ENCODE results near the gene MICA.
"Not testable (repeated sequence)": the region's sequence is repeated elsewhere in the genome, so short reads cannot be mapped to it uniquely, and the experiment has no call there.

The MICA gene

GRCh38 chr6:31414148-31414770, 10.9 kb downstream of the MICA start:
- not testable (repeated sequence) for DNase-seq (ENCODE audit: low read depth)

GRCh38 chr6:31414771-31415265, 11.4 kb downstream of the MICA start:
- no peak for DNase-seq (ENCODE audit: low read depth)

- no peak for DNase-seq (ENCODE audit: low read depth)
Measured at GRCh38 chr6:31416394-31417014, 13.1 kb downstream of the MICA start.

- DNase-seq (ENCODE audit: low read depth): no peak
Measured at GRCh38 chr6:31418251-31418650, 14.9 kb downstream of the MICA start.

- no peak for DNase-seq (ENCODE audit: low read depth)
Measured at GRCh38 chr6:31419842-31420241, 16.4 kb downstream of the MICA start.

- no peak for DNase-seq (ENCODE audit: low read depth)
Measured at GRCh38 chr6:31420546-31420945, 17.2 kb downstream of the MICA start.

GRCh38 chr6:31422587-31422986, 19.2 kb downstream of the MICA start:
- no peak for DNase-seq (ENCODE audit: low read depth)

GRCh38 chr6:31423550-31423949, 20.2 kb downstream of the MICA start:
- DNase-seq (ENCODE audit: low read depth): no peak

- DNase-seq (ENCODE audit: low read depth): no peak
Measured at GRCh38 chr6:31426395-31427354, 23.3 kb downstream of the MICA start.

GRCh38 chr6:31430449-31430848, 27.1 kb downstream of the MICA start:
- no peak for DNase-seq (ENCODE audit: low read depth)

- DNase-seq (ENCODE audit: low read depth): not testable (repeated sequence)
Measured at GRCh38 chr6:31435051-31435450, 31.7 kb downstream of the MICA start.

- no peak for DNase-seq (ENCODE audit: low read depth)
Measured at GRCh38 chr6:31438222-31438621, 34.8 kb downstream of the MICA start.

GRCh38 chr6:31438677-31439076, 35.3 kb downstream of the MICA start:
- no peak for DNase-seq (ENCODE audit: low read depth)

GRCh38 chr6:31441365-31442267, 38.2 kb downstream of the MICA start:
- DNase-seq (ENCODE audit: low read depth): no peak

GRCh38 chr6:31446481-31446880, 43.1 kb downstream of the MICA start:
- DNase-seq (ENCODE audit: low read depth): no peak

- DNase-seq (ENCODE audit: low read depth): not testable (repeated sequence)
Measured at GRCh38 chr6:31446999-31447789, 43.8 kb downstream of the MICA start.

- DNase-seq (ENCODE audit: low read depth): no peak
Measured at GRCh38 chr6:31450751-31451150, 47.4 kb downstream of the MICA start.

- DNase-seq (ENCODE audit: low read depth): no peak
Measured at GRCh38 chr6:31452859-31453258, 49.5 kb downstream of the MICA start.

- DNase-seq (ENCODE audit: low read depth): no peak
Measured at GRCh38 chr6:31453259-31453658, 49.9 kb downstream of the MICA start.

- not testable (repeated sequence) for DNase-seq (ENCODE audit: low read depth)
Measured at GRCh38 chr6:31459864-31460263, 56.5 kb downstream of the MICA start.
